CD14-positive monocyte (primary cell): Measurements from ENCODE around the gene CGB8. TPM values are rescaled to one million over a fixed set of nuclear protein-coding genes. Genes with fewer than 3 reads are reported as not detected.
A peak's percentile ranks its signal among the peaks of the same experiment; 100 is the strongest.

Experiments
- DNase-seq, 3 donors: peaks; one replicate each; pipeline ENCODE4 v3.0.0-alpha.2; 2011 to 2022
- H2AFZ ChIP-seq: 2 replicates; pipeline ENCODE4 v1.6.0; 2012; ENCODE audit warnings: mild to moderate bottlenecking, low read depth, low read length, inconsistent platforms; ENCODE audit not compliant: insufficient read depth, poor library complexity, severe bottlenecking
- H3K27ac ChIP-seq, 2 donors: 1 replicate in 1 of 2; 2 replicates in 1 of 2; pipeline ENCODE4 v1.5.1; 2012 to 2013; ENCODE audit warnings: low read length in 2 of 2, control low read depth in 1 of 2, inconsistent platforms in 1 of 2, low read depth in 1 of 2, mild to moderate bottlenecking in 1 of 2
- H3K27me3 ChIP-seq, 2 donors: one replicate each; pipeline versions ENCODE4 v1.6.0 to v1.6.1; 2011 to 2013; ENCODE audit warnings: low read length in 2 of 2; ENCODE audit not compliant: control insufficient read depth in 2 of 2, insufficient read depth in 2 of 2
- H3K36me3 ChIP-seq, 2 donors: replicated peaks in 1 of 2; 1 replicate in 1 of 2; 2 replicates in 1 of 2; pipeline versions ENCODE4 v1.5.1 to v1.6.1; 2012 to 2013; ENCODE audit warnings: low read length in 2 of 2, control low read depth in 1 of 2, inconsistent platforms in 1 of 2, mild to moderate bottlenecking in 1 of 2; ENCODE audit not compliant: insufficient read depth in 2 of 2, control insufficient read depth in 1 of 2
- H3K4me1 ChIP-seq, 2 donors: 1 replicate in 1 of 2; 2 replicates in 1 of 2; pipeline versions ENCODE4 v1.5.1 to v1.6.1; 2012 to 2013; ENCODE audit warnings: low read length in 2 of 2, control low read depth in 1 of 2, inconsistent platforms in 1 of 2, mild to moderate bottlenecking in 1 of 2, moderate library complexity in 1 of 2; ENCODE audit not compliant: insufficient read depth in 2 of 2, control insufficient read depth in 1 of 2
- H3K4me2 ChIP-seq: replicated peaks from 2 replicates; pipeline ENCODE3; 2012; ENCODE audit warnings: low read length, moderate library complexity, mild to moderate bottlenecking; ENCODE audit not compliant: poor library complexity, severe bottlenecking; ENCODE audit errors: extremely low read depth
- H3K4me3 ChIP-seq, 3 experiments: fragments of 200-600 bp in 1 of 3; sonication (generic) in 1 of 3; replicated peaks in 1 of 3; 1 replicate in 2 of 3; 2 replicates in 1 of 3; pipeline ENCODE4 v1.5.1; 2011 to 2013; ENCODE audit warnings: low read length in 3 of 3, mild to moderate bottlenecking in 3 of 3, control low read depth in 2 of 3, low read depth in 2 of 3, inconsistent platforms in 1 of 3, moderate library complexity in 1 of 3
- H3K79me2 ChIP-seq: 2 replicates; pipeline ENCODE4 v1.6.0; 2012; ENCODE audit warnings: mild to moderate bottlenecking, control low read depth, inconsistent platforms, low read length, moderate library complexity; ENCODE audit not compliant: insufficient read depth
- H3K9ac ChIP-seq: 2 replicates; pipeline ENCODE4 v1.6.0; 2017; ENCODE audit warnings: low read length, mild to moderate bottlenecking; ENCODE audit not compliant: insufficient read depth, poor library complexity, severe bottlenecking
- H3K9me3 ChIP-seq, 2 donors: replicated peaks in 1 of 2; 1 replicate in 1 of 2; 2 replicates in 1 of 2; pipeline versions ENCODE4 v1.5.1 to v1.6.1; 2012 to 2013; ENCODE audit warnings: low read length in 2 of 2, control low read depth in 1 of 2; ENCODE audit not compliant: control insufficient read depth in 1 of 2, insufficient read depth in 1 of 2
- H4K20me1 ChIP-seq: 2 replicates; pipeline ENCODE4 v1.6.0; 2012; ENCODE audit warnings: mild to moderate bottlenecking, low read length, control low read depth, moderate library complexity; ENCODE audit not compliant: insufficient read depth
- H3K27ac Mint-ChIP-seq, 7 donors: one replicate each; pipeline ENCODE4 v1.8.0; 2020; ENCODE audit warnings: mild to moderate bottlenecking in 7 of 7, mixed read lengths in 7 of 7, moderate library complexity in 6 of 7, inconsistent platforms in 2 of 7
- H3K27me3 Mint-ChIP-seq, 3 donors: one replicate each; pipeline ENCODE4 v1.8.0; 2021 to 2022; ENCODE audit warnings: low read depth in 3 of 3, mild to moderate bottlenecking in 3 of 3, mixed read lengths in 3 of 3, moderate library complexity in 3 of 3, inconsistent platforms in 1 of 3
- H3K36me3 Mint-ChIP-seq, 2 donors: one replicate each; pipeline ENCODE4 v1.8.0; 2020; ENCODE audit warnings: mixed read lengths in 2 of 2, inconsistent platforms in 1 of 2, mild to moderate bottlenecking in 1 of 2
- H3K4me1 Mint-ChIP-seq: one replicate; pipeline ENCODE4 v1.8.0; 2020; ENCODE audit warnings: mild to moderate bottlenecking, mixed read lengths
- H3K4me3 Mint-ChIP-seq, 2 donors: one replicate each; pipeline ENCODE4 v1.8.0; 2020; ENCODE audit warnings: mild to moderate bottlenecking in 2 of 2, mixed read lengths in 2 of 2, moderate library complexity in 1 of 2
- H3K9me3 Mint-ChIP-seq, 7 donors: one replicate each; pipeline ENCODE4 v1.8.0; 2020 to 2022; ENCODE audit warnings: mixed read lengths in 7 of 7, mild to moderate bottlenecking in 6 of 7, moderate library complexity in 6 of 7, inconsistent platforms in 2 of 7
- CTCF ChIP-seq: fragments of 200-600 bp; IDR thresholded peaks from one replicate; pipeline ENCODE4 v1.8.0; 2022; ENCODE audit warnings: antibody characterized with exemption, mild to moderate bottlenecking
- WGBS: methylation state at CpG from one replicate; pipeline ENCODE4 v1.1.5; 2013; ENCODE audit warnings: missing lambda C conversion rate; ENCODE audit not compliant: insufficient coverage; 5-methylcytosine and 5-hydroxymethylcytosine counted together
- intact Hi-C, 2 donors: fragments of 100-400 bp; cut with micrococcal nuclease; formaldehyde crosslinking; loops; one replicate each; pipeline versions ENCODE4 v1.15.0 to v1.15.1; 2023
- polyA plus RNA-seq, 3 donors: library from polyadenylated mRNA; depleted of rRNA in 1 of 3; unstranded in 2 of 3; stranded (reverse) in 1 of 3; fragments of 300-500 nt in 2 of 3; fragments of >200 nt in 1 of 3; fragmentation: Illumina TruSeq in 2 of 3; gene quantifications; 1 replicate in 2 of 3; 2 replicates in 1 of 3; pipeline ENCODE4 v1.2.3, GENCODE V29; 2012 to 2021

Gene CGB8
- polyA plus RNA-seq, 3 donors = not detected

DNA sequence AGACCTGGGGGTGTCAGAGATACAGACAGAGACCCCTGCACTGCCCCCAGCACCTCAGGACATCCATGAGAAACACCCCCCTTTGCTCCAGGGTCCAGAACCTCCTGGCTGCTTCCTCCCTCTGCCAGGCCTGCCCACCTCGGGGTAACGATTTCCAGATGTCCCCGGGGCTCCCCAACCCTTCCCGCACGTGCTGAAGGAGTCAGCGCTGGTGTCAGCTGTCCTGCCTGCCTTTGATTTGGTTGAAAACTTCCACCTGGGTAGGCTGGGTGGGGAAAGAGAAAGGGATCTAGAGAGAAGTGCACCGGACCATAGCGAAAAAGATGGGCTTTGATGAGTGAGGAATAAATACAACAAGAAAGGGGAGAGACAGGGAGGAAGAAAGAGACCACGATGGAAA lies 10.1 kb upstream of the CGB8 start:
- H3K4me1 ChIP-seq = peaks cover 23 to 24% of the 10 kb centered on the region in 2 donors
- intact Hi-C loops = no loop called here
- H3K9me3 ChIP-seq = peaks cover 0 to 9% of the 10 kb centered on the region in 2 donors
- Mint-ChIP-seq H3K9me3 (peaks cover 2 to 30% (median 20%) of the 10 kb centered on the region in 7 donors), H3K4me3 (peak overlapping the region in 1 of 2 donors; percentile 89), H3K36me3 (peaks cover 4 to 8% of the 10 kb centered on the region in 2 donors), H3K4me1 (peaks cover 28% of the 10 kb centered on the region), H3K27ac (no peak overlapping the region), H3K27me3 (peaks cover 85 to 92% (median 87%) of the 10 kb centered on the region in 3 donors)
- no peak overlapping the region for H3K4me3 ChIP-seq
- no peak overlapping the region for H2AFZ ChIP-seq
- 63% methylated on average over 5 of the region's 9 CpGs for WGBS
- no peaks in the 10 kb centered on the region for H3K79me2 ChIP-seq
- H3K27me3 ChIP-seq = peaks cover 26 to 81% of the 10 kb centered on the region in 2 donors
- TF ChIP-seq CTCF = no peak
- H3K9ac ChIP-seq = no peak overlapping the region
- H3K27ac ChIP-seq = no peak overlapping the region
- H3K36me3 ChIP-seq = no peaks in the 10 kb centered on the region
- H4K20me1 ChIP-seq = no peaks in the 10 kb centered on the region
- no peak for DNase-seq
- no peak overlapping the region for H3K4me2 ChIP-seq

DNA sequence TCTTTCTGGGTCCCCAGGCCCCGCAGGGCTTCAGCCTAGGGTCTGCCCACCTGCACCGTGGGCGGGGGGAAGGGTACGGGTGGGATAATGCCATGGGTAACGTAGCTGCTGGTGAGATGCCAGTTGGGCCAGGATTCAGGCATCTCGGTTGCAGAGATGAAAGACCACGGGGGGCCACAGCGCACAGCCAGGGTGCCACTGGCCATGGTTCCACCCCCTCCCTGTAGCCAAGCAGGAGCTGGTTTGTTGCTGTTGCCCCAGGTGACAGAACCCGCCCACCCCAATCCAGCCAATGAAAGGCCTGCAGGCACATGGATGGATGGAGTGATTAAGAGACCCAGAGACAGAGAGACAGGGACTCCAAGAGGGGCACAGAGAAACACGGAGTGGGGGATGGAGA lies 9.7 kb upstream of the CGB8 start:
- peaks cover 28% of the 10 kb centered on the region for H3K4me1 Mint-ChIP-seq
- Histone ChIP-seq H3K79me2 (no peaks in the 10 kb centered on the region), H3K4me2 (no peak overlapping the region), H3K4me3 (no peak overlapping the region), H3K36me3 (no peaks in the 10 kb centered on the region), H4K20me1 (no peaks in the 10 kb centered on the region), H3K27me3 (peaks cover 23 to 76% of the 10 kb centered on the region in 2 donors), H3K9me3 (peaks cover 0 to 9% of the 10 kb centered on the region in 2 donors), H3K4me1 (peaks cover 23 to 24% of the 10 kb centered on the region in 2 donors), H3K27ac (no peak overlapping the region), H2AFZ (no peak overlapping the region), H3K9ac (no peak overlapping the region)
- peaks cover 4 to 8% of the 10 kb centered on the region in 2 donors for H3K36me3 Mint-ChIP-seq
- H3K4me3 Mint-ChIP-seq = peak overlapping the region in 1 of 2 donors; percentile 89
- no peak for TF ChIP-seq CTCF
- H3K27me3 Mint-ChIP-seq = peaks cover 82 to 92% (median 83%) of the 10 kb centered on the region in 3 donors
- WGBS = 62% methylated on average over 5 of the region's 10 CpGs
- intact Hi-C loops = no loop called here
- peaks cover 2 to 30% (median 21%) of the 10 kb centered on the region in 7 donors for H3K9me3 Mint-ChIP-seq
- peak overlapping the region in 1 of 7 donors; percentile 33 for H3K27ac Mint-ChIP-seq
- no peak for DNase-seq
